GM12892 (cell line): ENCODE measurements around the gene ZNF407.
"Not testable (repeated sequence)": the region's sequence is repeated elsewhere in the genome, so short reads cannot be mapped to it uniquely, and the experiment has no call there.

Source experiments
- DNase-seq: peaks from one replicate; pipeline ENCODE4 v3.0.0; 2011; ENCODE audit not compliant: insufficient read length
- FAIRE-seq: peaks from 2 replicates; lab custom pipeline; 2011; peaks lifted over from hg19 to GRCh38; lab: Jason Lieb, UNC
- POLR2A ChIP-seq: IDR thresholded peaks from 2 replicates; pipeline ENCODE4 v1.6.1; 2011; ENCODE audit warnings: low read depth, low read length, control low read depth
- POLR2AphosphoS5 ChIP-seq: IDR thresholded peaks from 2 replicates; pipeline ENCODE4 v1.6.1; 2011; ENCODE audit warnings: low read depth, low read length, control low read depth
- TAF1 ChIP-seq: IDR thresholded peaks from 2 replicates; pipeline ENCODE4 v1.6.1; 2011; ENCODE audit warnings: low read depth, mild to moderate bottlenecking, control low read depth, low read length, borderline replicate concordance

Gene ZNF407

GRCh38 chr18:75072672-75073371 lies 475.2 kb downstream of the ZNF407 start:
- FAIRE-seq (no peak), DNase-seq (no peak)
- TF ChIP-seq POLR2AphosphoS5 (no peak), POLR2A (no peak), TAF1 (no peak)

DNA sequence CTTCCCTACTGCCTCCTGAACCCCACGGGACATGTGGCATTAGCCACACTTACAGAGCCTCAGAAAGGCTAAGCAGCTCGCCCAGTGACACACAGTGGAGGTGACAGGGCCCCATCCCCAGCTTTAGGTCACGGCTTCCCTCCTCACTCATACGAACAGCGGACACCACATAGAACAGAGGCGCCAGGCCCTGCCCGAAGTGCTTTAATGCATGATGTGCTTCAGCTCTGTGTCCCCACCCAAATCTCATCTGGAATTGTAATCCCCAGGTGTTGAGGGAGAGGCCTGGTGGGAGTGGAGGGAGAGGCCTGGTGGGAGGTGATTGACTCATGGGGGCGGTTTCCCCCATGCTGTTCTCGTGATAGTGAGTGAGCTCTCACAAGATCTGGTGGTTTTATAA lies 476.0 kb downstream of the ZNF407 start:
- TF ChIP-seq POLR2AphosphoS5 (no peak), POLR2A (no peak), TAF1 (no peak)
- FAIRE-seq (no peak), DNase-seq (no peak)

DNA sequence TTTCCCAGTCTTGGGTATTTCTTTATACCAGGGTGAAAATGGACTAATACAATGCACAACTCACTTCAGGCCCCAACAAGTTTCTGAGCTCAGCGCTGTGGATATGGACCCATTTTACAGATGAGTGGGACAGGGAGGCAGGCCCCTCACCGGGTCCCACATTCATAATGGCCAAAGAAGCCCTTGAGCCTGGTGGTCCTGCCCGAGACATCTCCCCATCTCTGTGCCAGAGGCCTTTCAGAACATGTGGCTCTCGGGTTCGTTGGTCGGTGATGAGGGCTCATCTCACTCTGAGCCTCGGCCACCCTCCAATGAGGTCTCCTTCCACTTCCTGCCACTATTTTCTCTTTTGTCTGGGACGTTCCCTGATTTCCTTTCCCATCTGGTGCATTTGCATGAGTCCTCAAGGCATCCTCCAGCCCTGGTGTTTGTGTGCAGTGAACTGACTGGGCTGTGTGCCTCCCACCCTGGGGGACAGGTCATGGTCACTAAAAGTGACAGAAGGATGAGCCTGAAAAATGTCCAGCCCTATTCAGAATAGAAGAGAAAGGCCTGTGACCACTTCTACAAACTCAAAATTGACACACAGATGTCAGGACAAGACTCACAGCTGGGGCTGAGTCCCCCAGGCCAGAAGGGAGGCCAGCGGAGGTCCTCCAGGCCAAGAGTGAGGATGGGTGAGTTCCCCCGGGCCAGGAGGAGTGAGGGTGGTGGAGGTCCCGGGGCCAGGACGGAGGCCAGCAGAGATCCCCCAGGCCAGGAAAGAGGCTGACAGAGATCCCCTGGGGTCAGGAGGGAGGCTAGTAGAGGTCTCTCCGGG lies 476.7 kb downstream of the ZNF407 start:
- FAIRE-seq (no peak), DNase-seq (no peak)
- TF ChIP-seq POLR2A, result no peak
- no peak for TF ChIP-seq TAF1
- no peak for TF ChIP-seq POLR2AphosphoS5

- TF ChIP-seq TAF1 (no peak), POLR2A (no peak), POLR2AphosphoS5 (no peak)
- no peak for DNase-seq
- FAIRE-seq, result no peak
Observed at GRCh38 chr18:75075016-75075305, 477.3 kb downstream of the ZNF407 start.

DNA sequence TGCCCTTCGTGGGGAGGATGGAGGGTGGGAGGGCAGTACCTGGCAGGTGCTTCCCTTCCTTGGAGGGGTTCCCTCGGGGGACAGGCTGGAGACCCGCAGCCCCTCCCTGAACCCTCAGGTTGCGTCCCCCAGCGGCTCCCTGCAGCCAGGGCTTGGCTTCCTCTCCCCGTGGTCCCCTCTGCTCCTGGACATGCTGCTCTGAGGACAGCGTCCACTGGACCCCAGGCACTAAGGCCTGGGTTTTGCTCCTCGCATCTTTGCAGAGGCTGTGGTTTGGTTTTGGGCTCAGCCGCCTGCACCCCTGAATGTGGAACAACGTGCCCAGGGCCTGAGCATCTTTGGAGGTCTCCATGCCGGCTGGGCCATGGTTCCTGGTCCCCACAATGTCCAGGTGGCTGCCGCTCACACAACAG lies 477.8 kb downstream of the ZNF407 start:
- FAIRE-seq (no peak), DNase-seq (no peak)
- no peak for TF ChIP-seq TAF1
- TF ChIP-seq POLR2AphosphoS5, result no peak
- no peak for TF ChIP-seq POLR2A

- DNase-seq, result no peak
- no peak for TF ChIP-seq TAF1
- TF ChIP-seq POLR2A, result no peak
- no peak for TF ChIP-seq POLR2AphosphoS5
- FAIRE-seq, result no peak
Observed at GRCh38 chr18:75076286-75076685, 478.6 kb downstream of the ZNF407 start.

DNA sequence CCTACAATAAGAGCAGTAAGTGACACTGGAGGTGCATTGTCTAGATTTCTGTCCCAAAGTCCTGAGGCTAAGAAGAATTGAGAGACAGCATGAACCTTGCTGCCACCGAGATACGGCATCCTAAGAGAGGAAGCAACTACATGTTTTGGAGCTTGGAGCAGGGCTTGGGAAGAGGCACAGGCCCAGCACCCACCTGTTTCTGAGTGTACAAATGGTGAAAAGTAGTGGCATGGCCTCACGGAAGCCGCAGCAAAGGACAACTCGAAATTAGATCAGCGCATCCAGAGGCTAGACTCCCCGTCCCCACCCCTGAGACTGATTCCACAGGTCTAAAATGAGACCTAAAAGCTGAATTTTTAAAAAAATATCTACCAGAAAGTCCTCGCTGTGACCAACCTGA lies 483.8 kb downstream of the ZNF407 start:
- TF ChIP-seq POLR2AphosphoS5 (no peak), POLR2A (no peak), TAF1 (no peak)
- DNase-seq (no peak), FAIRE-seq (no peak)

- FAIRE-seq (no peak), DNase-seq (no peak)
- TF ChIP-seq POLR2AphosphoS5 (no peak), TAF1 (no peak), POLR2A (no peak)
Observed at GRCh38 chr18:75083131-75083530, 485.5 kb downstream of the ZNF407 start.

DNA sequence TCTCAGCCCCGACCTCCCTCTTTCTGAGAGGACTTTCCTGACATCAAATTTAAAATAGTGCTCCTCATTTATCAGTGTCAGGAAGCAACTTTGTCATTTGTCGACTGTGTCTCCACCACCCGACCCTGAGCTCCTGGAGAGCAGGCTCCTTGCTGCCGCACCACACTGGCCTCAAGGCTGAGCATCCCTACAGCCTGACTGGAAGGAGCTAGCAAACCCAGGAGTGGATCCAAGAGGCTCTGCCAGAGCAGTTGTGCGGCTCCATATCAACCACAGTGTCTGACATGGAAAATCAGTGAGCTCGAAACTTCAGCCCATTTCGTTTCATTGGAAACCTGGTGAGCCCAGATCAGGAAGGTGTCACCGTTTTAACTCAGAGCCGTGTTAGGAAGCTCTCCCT lies 486.1 kb downstream of the ZNF407 start:
- FAIRE-seq, result no peak
- no peak for DNase-seq
- no peak for TF ChIP-seq POLR2AphosphoS5
- TF ChIP-seq TAF1, result no peak
- TF ChIP-seq POLR2A, result no peak

DNA sequence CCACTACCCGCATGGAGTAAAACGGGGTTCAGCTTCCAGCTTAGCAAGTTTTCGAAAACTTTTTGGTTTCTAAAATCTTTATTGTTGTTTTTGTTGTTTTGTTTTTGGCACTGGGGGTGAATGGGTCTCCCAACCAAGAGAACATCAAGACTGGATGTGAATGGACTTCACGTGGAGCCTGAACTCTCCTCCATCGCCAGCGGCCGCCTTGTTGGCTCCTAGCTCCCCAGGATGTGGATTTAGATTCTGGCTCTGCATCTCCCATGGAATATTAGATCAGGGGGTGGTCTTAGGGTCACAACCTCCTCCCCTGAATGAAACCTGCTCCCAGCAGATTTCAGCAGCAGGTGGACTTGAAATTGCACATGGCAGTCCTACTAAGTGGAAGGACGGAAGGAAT lies 488.0 kb downstream of the ZNF407 start:
- not testable (repeated sequence) for DNase-seq, FAIRE-seq

DNA sequence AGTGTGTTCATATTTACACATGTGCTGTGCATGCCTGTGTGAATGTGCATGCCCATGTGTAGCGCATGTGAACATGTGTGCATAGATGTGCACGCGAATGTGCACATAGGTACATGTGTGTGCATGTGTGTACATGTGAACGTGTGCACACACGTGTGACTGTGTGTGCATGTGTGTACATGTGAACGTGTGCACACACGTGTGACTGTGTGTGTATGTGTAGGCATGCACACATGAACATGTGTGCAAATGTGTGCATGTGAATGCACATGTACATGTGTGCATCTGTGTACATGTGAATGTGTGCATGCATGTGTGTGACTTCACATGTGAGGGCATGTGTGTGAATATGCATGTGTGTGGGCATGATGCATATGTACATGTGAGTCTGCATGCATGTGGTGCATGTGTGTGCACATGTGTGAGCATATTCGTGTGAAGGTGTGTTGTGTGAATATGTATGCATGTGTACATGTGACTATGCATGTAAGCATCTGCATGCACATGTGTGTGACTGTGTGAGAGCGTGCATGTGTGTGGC lies 488.9 kb downstream of the ZNF407 start:
- no peak for TF ChIP-seq POLR2AphosphoS5
- no peak for TF ChIP-seq POLR2A
- no peak for TF ChIP-seq TAF1
- FAIRE-seq (no peak), DNase-seq (no peak)
